ENCODE results near the gene TACC3.

The TACC3 gene

DNA sequence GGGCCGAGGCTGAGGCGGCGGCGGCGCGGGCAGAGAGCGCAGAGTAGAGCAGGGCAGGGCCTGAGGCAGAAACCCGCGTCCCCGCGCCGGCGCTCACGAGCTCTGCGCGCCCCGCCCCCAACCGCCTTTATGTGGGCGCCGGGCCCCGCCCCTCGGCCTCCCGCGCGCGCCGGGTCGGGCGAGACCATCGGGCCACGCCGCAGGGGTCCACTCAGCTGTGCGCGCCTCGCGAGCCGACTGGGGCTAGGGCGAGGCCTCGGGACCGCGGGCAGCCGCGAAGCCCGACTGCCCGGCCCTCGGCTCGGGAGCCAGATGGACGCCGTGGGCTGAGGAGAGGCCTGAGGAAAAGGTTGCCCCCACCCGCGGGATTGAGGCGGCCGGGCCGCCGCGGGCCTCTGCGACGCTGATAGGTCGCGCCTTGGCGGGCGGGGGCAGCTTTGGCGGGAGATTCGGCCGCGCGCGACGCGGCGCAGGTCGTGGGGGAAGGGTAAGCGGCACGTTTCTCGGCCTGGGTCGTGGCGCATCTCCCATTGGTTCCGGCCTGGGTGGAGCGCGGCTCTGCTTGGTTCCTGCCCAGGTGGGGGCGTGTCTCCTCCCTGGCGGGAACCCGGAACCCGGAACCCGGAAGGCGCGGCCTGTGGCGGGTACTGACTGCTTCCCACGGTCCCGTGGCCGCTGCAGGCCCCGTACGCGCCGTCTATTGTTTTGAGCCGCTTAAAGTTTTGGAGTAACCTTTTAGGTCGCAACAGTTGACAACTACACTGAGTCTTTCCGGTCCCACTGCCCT, 8.9 kb upstream of the TACC3 start, which contains the start of gene SLBP (continued):
- TF ChIP-seq, protein P1, sequence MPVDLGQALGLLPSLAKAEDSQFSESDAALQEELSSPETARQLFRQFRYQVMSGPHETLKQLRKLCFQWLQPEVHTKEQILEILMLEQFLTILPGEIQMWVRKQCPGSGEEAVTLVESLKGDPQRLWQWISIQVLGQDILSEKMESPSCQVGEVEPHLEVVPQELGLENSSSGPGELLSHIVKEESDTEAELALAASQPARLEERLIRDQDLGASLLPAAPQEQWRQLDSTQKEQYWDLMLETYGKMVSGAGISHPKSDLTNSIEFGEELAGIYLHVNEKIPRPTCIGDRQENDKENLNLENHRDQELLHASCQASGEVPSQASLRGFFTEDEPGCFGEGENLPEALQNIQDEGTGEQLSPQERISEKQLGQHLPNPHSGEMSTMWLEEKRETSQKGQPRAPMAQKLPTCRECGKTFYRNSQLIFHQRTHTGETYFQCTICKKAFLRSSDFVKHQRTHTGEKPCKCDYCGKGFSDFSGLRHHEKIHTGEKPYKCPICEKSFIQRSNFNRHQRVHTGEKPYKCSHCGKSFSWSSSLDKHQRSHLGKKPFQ (tag by site-specific recombination; IDR thresholded peaks at IDR 0.05) = no peak
- TF ChIP-seq ZNF394 (tag by site-specific recombination; IDR thresholded peaks at IDR 0.05; ENCODE audit: borderline replicate concordance) (peak; percentile 16; the same call in 1 of the 2 replicates), ZNF791 (tag by site-specific recombination; IDR thresholded peaks at IDR 0.05) (no peak), ZNF658 (tag by site-specific recombination; IDR thresholded peaks at IDR 0.05) (no peak), ZNF10 (tag by site-specific recombination; IDR thresholded peaks at IDR 0.05) (no peak), ZNF155 (tag by site-specific recombination; IDR thresholded peaks at IDR 0.05) (no peak)

DNA sequence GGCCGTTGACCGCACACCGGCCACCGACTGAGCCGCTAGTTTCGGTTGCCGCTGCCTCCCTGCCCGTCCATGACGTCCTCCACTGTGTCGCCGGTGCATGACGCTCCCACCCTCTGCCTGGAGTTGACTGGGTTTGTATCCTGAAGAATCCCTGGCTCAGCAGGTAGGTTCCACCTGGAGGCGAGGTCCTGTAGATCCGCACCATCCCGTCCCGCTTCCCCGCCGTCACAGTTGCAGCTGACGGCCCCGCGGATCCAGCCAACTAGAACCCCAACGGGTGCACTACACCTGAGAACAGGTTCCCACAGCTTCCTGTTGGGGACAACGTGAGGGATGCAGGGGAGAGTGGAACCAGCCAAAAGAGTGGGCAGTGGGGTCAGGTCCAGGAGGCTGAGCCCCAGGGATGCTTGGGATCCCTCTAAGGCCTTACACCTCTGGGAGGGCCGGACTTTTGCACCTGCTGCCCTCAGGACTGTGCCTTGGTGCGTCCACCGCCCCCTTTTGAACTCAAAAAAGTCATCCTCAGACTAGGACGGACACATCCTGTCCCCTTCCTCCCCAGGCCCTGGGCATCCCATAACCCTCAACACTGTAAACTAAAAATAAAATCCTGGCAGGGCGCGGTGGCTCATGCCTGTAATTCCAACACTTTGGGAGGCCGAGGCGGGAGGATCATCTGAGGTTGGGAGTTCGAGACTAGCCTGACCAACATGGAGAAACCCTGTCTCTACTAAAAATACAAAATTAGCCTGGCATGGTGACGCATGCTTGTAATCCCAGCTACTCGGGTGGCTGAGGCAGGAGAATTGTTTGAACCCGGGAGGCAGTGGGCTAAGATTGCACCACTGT, 8.1 kb upstream of the TACC3 start:
- Histone ChIP-seq H3K27ac (ENCODE audit: extremely low read depth, low read depth, low read length) (peak overlapping the region; percentile 99), H3K4me3 (ENCODE audit: low read depth, low read length) (peak overlapping the region; percentile 85), H3K4me1 (ENCODE audit: control insufficient read depth, insufficient read depth, low read length) (no peaks in the 10 kb centered on the region), H3K36me3 (ENCODE audit: control insufficient read depth in 2 of 2, insufficient read depth in 1 of 2, low read length in 2 of 2) (peaks cover 0 to 54% of the 10 kb centered on the region in 2 experiments; a peak in 2 of 3 replicates), H3K9me3 (ENCODE audit: control insufficient read depth, insufficient read depth, low read depth, low read length) (no peaks in the 10 kb centered on the region)
- POLR2A ChIA-PET = interaction anchor here (1.0 to 1.8 kb wide), 3 partner anchors 8 to 32 kb away, joined by 3 to 44 read pairs (median 21); partner anchors contain the start of genes TACC3 and TMEM129
- CTCF ChIA-PET = interaction anchor here (1.0 to 3.4 kb wide), 3 partner anchors 12 to 20 kb away, joined by 3 to 14 read pairs (median 3); no protein-coding TSS in a partner anchor
- TF ChIP-seq, protein P2, sequence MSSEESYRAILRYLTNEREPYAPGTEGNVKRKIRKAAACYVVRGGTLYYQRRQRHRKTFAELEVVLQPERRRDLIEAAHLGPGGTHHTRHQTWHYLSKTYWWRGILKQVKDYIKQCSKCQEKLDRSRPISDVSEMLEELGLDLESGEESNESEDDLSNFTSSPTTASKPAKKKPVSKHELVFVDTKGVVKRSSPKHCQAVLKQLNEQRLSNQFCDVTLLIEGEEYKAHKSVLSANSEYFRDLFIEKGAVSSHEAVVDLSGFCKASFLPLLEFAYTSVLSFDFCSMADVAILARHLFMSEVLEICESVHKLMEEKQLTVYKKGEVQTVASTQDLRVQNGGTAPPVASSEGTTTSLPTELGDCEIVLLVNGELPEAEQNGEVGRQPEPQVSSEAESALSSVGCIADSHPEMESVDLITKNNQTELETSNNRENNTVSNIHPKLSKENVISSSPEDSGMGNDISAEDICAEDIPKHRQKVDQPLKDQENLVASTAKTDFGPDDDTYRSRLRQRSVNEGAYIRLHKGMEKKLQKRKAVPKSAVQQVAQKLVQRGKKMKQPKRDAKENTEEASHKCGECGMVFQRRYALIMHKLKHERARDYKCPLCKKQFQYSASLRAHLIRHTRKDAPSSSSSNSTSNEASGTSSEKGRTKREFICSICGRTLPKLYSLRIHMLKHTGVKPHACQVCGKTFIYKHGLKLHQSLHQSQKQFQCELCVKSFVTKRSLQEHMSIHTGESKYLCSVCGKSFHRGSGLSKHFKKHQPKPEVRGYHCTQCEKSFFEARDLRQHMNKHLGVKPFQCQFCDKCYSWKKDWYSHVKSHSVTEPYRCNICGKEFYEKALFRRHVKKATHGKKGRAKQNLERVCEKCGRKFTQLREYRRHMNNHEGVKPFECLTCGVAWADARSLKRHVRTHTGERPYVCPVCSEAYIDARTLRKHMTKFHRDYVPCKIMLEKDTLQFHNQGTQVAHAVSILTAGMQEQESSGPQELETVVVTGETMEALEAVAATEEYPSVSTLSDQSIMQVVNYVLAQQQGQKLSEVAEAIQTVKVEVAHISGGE (tag by site-specific recombination; conservative IDR thresholded peaks at IDR 0.05; ENCODE audit: low read depth) = peak; percentile 48
- TF ChIP-seq ZNF350 (tag by site-specific recombination; IDR thresholded peaks at IDR 0.05) (no peak), ZNF777 (tag by site-specific recombination; IDR thresholded peaks at IDR 0.05; ENCODE audit: borderline replicate concordance) (0 out of 2 replicates have a peak, but pooled peaks have one; percentile 88), ZNF24 (tag by site-specific recombination; IDR thresholded peaks at IDR 0.05) (no peak), ZNF629 (tag by site-specific recombination; IDR thresholded peaks at IDR 0.05) (peak; percentile 50; the same call in 1 of the 2 replicates), ZNF600 (tag by site-specific recombination; IDR thresholded peaks at IDR 0.05) (peak; percentile 43; the same call in 1 of the 2 replicates), ZNF174 (tag by site-specific recombination; IDR thresholded peaks at IDR 0.05) (no peak), ZBTB20 (tag by site-specific recombination; IDR thresholded peaks at IDR 0.05) (0 out of 2 replicates have a peak, but pooled peaks have one; percentile 14), ZNF501 (tag by site-specific recombination; IDR thresholded peaks at IDR 0.05) (no peak), RBAK (tag by site-specific recombination; IDR thresholded peaks at IDR 0.05) (no peak), ZBTB21 (tag by site-specific recombination; IDR thresholded peaks at IDR 0.05) (0 out of 2 replicates have a peak, but pooled peaks have one; percentile 52)
- TF ChIP-seq, protein P3, sequence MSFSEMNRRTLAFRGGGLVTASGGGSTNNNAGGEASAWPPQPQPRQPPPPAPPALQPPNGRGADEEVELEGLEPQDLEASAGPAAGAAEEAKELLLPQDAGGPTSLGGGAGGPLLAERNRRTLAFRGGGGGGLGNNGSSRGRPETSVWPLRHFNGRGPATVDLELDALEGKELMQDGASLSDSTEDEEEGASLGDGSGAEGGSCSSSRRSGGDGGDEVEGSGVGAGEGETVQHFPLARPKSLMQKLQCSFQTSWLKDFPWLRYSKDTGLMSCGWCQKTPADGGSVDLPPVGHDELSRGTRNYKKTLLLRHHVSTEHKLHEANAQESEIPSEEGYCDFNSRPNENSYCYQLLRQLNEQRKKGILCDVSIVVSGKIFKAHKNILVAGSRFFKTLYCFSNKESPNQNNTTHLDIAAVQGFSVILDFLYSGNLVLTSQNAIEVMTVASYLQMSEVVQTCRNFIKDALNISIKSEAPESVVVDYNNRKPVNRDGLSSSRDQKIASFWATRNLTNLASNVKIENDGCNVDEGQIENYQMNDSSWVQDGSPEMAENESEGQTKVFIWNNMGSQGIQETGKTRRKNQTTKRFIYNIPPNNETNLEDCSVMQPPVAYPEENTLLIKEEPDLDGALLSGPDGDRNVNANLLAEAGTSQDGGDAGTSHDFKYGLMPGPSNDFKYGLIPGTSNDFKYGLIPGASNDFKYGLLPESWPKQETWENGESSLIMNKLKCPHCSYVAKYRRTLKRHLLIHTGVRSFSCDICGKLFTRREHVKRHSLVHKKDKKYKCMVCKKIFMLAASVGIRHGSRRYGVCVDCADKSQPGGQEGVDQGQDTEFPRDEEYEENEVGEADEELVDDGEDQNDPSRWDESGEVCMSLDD (tag by site-specific recombination; IDR thresholded peaks at IDR 0.05) = peak; percentile 17; the same call in 1 of the 2 replicates
- TF ChIP-seq, protein P4, sequence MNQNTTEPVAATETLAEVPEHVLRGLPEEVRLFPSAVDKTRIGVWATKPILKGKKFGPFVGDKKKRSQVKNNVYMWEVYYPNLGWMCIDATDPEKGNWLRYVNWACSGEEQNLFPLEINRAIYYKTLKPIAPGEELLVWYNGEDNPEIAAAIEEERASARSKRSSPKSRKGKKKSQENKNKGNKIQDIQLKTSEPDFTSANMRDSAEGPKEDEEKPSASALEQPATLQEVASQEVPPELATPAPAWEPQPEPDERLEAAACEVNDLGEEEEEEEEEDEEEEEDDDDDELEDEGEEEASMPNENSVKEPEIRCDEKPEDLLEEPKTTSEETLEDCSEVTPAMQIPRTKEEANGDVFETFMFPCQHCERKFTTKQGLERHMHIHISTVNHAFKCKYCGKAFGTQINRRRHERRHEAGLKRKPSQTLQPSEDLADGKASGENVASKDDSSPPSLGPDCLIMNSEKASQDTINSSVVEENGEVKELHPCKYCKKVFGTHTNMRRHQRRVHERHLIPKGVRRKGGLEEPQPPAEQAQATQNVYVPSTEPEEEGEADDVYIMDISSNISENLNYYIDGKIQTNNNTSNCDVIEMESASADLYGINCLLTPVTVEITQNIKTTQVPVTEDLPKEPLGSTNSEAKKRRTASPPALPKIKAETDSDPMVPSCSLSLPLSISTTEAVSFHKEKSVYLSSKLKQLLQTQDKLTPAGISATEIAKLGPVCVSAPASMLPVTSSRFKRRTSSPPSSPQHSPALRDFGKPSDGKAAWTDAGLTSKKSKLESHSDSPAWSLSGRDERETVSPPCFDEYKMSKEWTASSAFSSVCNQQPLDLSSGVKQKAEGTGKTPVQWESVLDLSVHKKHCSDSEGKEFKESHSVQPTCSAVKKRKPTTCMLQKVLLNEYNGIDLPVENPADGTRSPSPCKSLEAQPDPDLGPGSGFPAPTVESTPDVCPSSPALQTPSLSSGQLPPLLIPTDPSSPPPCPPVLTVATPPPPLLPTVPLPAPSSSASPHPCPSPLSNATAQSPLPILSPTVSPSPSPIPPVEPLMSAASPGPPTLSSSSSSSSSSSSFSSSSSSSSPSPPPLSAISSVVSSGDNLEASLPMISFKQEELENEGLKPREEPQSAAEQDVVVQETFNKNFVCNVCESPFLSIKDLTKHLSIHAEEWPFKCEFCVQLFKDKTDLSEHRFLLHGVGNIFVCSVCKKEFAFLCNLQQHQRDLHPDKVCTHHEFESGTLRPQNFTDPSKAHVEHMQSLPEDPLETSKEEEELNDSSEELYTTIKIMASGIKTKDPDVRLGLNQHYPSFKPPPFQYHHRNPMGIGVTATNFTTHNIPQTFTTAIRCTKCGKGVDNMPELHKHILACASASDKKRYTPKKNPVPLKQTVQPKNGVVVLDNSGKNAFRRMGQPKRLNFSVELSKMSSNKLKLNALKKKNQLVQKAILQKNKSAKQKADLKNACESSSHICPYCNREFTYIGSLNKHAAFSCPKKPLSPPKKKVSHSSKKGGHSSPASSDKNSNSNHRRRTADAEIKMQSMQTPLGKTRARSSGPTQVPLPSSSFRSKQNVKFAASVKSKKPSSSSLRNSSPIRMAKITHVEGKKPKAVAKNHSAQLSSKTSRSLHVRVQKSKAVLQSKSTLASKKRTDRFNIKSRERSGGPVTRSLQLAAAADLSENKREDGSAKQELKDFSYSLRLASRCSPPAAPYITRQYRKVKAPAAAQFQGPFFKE (tag by site-specific recombination; IDR thresholded peaks at IDR 0.05; ENCODE audit: borderline replicate concordance) = 0 out of 2 replicates have a peak, but pooled peaks have one; percentile 49

All from HEK293 (cell line).